ENCODE data around the gene MBD3L2B.
A peak's percentile ranks its signal among the peaks of the same experiment; 100 is the strongest.
"Not testable (repeated sequence)": the region's sequence is repeated elsewhere in the genome, so short reads cannot be mapped to it uniquely, and the experiment has no call there.

MBD3L2B gene

DNA sequence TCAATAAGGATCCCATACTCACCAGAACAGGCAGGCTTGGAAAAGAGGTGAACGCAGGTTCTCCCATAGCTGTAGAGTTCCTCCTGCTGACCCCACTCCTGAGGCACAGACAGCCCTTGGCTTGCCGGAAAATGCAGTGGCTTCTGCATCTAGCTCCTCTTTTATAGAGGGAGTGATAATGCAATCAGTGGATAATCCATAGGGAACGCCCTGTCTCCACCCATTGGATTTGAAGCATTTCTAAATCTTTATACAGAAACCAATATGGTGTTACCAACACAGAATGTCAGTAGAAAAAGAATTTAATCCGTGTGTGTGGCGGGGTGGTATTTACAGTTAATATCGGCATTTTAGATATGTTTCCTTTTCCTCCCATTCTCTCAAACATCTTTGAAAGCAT is at the start of gene MBD3L2B:
MBD3L2B (minus strand) TSS at position 101 of the 400 bp plus-strand sequence; CDS start at position 67, 34 bp downstream.
- DNase-seq (ENCODE audit: low read depth in 2 of 2) = not testable (repeated sequence)

GRCh38 chr19:7069904-7070226 is 48.6 kb upstream of the MBD3L2B start:
- DNase-seq (ENCODE audit: low read depth in 2 of 2) = no peak

DNA sequence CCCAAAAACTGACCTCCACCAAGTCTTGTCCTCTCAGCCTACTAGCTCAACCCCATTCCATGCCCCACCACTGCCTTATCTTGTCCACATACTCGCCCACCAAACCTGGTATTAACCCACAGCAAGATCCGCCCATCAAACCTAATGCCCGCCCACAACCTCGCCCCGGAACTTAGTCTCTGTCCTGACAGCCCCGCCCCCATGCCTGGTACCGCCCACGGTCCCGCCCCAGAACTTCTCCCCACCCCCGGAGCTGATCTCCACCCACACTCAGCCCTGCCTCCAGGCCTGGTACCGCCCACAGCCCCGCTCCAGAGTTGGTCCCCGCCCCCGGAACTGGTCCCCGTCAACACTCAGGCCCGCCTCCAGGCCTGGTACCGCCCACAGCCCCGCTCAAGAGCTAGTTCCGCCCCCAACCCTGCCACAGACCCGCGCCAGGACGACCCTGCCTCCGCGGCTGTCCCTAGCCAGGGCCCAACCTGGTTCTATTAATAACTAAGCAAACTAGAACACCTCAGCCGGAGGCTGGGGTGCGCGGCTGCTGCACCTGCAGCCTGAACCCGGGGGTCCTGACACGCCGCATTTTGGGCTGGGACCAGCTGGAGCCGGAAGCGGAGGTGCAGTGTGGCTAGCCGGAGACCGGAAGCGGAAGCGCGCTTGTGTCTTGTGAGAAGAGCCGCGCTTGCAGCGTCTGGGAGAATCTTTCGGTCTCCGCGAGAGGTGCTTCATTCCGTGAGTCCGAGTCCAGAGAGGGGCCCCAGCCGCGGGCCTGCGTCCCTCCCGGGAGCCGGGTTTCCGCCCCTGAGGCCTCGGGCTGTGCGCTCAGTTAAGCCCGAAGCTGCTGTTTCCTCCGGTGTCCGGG is 48.0 kb upstream of the MBD3L2B start, which contains the start of gene ZNF557:
ZNF557 (plus strand) TSS at position 662 of the 862 bp plus-strand sequence. CDS start 5,372 bp downstream, outside the sequence.
- peak; percentile 97 to 99 for DNase-seq (ENCODE audit: low read depth in 2 of 2)

DNA sequence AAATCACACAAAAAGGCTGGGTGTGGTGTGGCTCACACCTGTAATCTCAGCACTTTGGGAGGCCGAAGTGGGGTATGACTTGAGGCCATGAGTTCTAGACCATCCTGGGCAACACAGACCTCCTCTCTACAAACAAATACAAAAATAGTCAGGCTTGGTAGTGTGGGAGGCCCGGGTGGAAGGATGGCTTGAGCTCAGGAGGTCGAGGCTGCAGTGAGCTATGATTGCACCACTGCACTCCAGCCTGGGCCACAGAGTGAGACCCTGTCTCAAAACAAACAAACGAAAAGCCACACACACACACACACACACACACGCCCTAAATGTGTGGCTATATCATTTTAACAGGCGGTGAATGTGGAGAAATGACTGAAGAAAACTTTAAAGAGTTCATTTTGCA is 47.4 kb upstream of the MBD3L2B start:
- no peak for DNase-seq (ENCODE audit: low read depth in 2 of 2)

DNA sequence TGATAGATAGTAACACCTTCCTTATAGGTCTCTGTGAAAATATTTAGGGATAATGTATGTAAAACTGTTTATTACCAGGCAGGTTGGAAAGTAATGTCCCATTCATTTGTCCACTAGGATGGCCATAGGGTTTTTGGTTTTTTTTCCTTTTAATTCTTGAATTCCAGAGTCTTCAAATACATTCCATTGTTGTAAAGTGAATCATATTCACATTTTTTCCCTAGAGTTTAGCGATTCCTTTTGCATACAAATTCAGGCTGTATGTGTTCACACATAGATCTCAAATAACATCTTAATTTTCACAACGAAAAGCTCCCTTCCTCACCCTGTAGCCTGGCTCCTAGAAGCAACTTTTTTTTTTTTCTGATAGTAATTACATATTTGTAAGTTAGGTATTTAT is 46.5 kb upstream of the MBD3L2B start:
- no peak for DNase-seq (ENCODE audit: low read depth in 2 of 2)

GRCh38 chr19:7067122-7067521 is 45.9 kb upstream of the MBD3L2B start:
- DNase-seq (ENCODE audit: low read depth in 2 of 2) = not testable (repeated sequence)

- no peak for DNase-seq (ENCODE audit: low read depth in 2 of 2)
Measured at GRCh38 chr19:7063764-7064418, 42.7 kb upstream of the MBD3L2B start.

- DNase-seq (ENCODE audit: low read depth in 2 of 2) = no peak
Measured at GRCh38 chr19:7063339-7063738, 42.1 kb upstream of the MBD3L2B start.

GRCh38 chr19:7059977-7060376 is 38.7 kb upstream of the MBD3L2B start:
- DNase-seq (ENCODE audit: low read depth in 2 of 2) = not testable (repeated sequence)

GRCh38 chr19:7058576-7058975 is 37.3 kb upstream of the MBD3L2B start, which contains the start of gene MBD3L3:
Gene MBD3L3 (minus strand): TSS chr19:7058676. CDS start chr19:7058605, 71 bp downstream.
- DNase-seq (ENCODE audit: low read depth in 2 of 2) = not testable (repeated sequence)

- not testable (repeated sequence) for DNase-seq (ENCODE audit: low read depth in 2 of 2)
Measured at GRCh38 chr19:7056371-7056770, 35.1 kb upstream of the MBD3L2B start.

- DNase-seq (ENCODE audit: low read depth in 2 of 2) = not testable (repeated sequence)
Measured at GRCh38 chr19:7055679-7056078, 34.4 kb upstream of the MBD3L2B start.

DNA sequence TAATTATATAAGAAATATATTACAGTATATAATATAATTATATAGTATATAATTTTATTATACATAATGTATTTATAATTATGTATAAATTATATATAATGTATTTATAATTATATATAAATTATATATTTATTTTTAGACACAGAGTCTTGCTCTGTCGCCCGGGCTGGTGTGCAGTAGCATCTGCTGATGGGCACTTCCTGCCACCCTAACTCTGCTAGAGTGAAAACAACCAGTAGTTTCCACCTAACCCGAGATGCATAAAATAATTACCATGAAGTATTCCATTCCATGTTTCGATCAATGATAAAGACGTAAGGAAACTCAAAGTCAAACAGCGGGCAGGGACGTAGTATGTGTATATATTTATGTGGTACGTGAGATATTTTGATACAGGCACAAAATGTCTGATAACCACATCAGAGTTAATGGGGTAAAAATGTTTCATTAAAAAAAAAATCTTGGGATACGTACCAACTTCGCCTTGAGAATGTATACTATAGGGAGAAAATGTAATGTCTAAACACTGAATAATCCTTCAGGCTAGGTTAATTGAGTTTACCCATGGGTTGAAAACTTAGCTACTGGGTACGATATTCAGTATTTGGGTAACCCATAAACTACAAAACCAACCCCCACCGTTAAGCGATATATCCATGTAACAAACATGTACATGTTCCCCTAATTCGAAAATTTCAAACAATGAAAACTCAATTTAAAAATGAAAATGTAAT is 33.6 kb upstream of the MBD3L2B start:
- not testable (repeated sequence) for DNase-seq (ENCODE audit: low read depth in 2 of 2)

GRCh38 chr19:7052896-7053295 is 31.7 kb upstream of the MBD3L2B start:
- DNase-seq (ENCODE audit: low read depth in 2 of 2) = not testable (repeated sequence)

- not testable (repeated sequence) for DNase-seq (ENCODE audit: low read depth in 2 of 2)
Measured at GRCh38 chr19:7051421-7051820, 30.2 kb upstream of the MBD3L2B start.

DNA sequence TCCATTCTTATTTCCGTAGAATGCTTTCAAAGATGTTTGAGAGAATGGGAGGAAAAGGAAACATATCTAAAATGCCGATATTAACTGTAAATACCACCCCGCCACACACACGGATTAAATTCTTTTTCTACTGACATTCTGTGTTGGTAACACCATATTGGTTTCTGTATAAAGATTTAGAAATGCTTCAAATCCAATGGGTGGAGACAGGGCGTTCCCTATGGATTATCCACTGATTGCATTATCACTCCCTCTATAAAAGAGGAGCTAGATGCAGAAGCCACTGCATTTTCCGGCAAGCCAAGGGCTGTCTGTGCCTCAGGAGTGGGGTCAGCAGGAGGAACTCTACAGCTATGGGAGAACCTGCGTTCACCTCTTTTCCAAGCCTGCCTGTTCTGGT is 27.8 kb upstream of the MBD3L2B start, which contains the start of gene MBD3L2:
MBD3L2 (plus strand) TSS at position 301 of the 400 bp plus-strand sequence; CDS start at position 354, 53 bp downstream.
- DNase-seq (ENCODE audit: low read depth in 2 of 2) = not testable (repeated sequence)

DNA sequence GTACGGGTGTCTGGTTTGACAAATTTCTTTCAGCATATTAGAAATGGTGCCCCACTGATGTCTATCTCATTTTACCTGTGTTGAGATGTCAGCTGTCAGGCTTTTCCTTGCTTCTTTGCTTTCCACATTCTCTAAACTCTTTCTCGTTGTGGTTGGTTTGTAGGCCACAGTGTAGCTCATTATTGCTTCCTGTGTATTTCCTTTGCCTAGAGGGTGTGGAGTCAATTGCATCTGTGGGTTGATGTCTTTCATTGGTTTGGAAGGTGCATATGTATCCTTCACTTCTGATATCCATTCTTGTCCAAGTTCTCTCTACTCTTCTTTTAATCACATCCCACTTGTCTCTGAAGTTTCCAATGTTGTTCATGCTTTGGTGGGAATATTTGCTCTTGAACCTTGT is 20.3 kb upstream of the MBD3L2B start:
- not testable (repeated sequence) for DNase-seq (ENCODE audit: low read depth in 2 of 2)

DNA sequence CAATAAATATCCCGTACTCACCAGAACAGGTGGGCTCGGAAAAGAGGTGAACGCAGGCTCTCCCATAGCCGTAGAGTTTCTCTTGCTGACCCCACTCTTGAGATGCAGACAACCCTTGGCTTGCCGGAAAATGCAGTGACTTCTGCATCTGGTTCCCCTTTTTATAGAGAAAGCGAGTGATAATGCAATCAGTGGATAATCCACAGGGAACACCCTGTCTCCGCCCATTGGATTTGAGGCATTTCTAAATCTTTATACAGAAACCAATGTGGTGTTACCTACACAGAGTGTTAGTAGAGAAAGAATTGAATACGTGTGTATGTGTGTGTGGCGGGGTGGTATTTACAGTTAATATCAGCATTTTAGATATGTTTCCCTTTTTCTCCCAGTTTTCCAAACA is 18.8 kb upstream of the MBD3L2B start, which contains the start of gene MBD3L4:
MBD3L4 (minus strand) TSS at position 101 of the 400 bp plus-strand sequence; CDS start at position 66, 35 bp downstream.
- DNase-seq (ENCODE audit: low read depth in 2 of 2) = not testable (repeated sequence)

DNA sequence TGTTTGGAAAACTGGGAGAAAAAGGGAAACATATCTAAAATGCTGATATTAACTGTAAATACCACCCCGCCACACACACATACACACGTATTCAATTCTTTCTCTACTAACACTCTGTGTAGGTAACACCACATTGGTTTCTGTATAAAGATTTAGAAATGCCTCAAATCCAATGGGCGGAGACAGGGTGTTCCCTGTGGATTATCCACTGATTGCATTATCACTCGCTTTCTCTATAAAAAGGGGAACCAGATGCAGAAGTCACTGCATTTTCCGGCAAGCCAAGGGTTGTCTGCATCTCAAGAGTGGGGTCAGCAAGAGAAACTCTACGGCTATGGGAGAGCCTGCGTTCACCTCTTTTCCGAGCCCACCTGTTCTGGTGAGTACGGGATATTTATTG is 9.0 kb upstream of the MBD3L2B start, which contains the start of gene MBD3L5:
MBD3L5 (plus strand) TSS at position 301 of the 400 bp plus-strand sequence; CDS start at position 335, 34 bp downstream.
- DNase-seq (ENCODE audit: low read depth in 2 of 2) = not testable (repeated sequence)

GRCh38 chr19:7028790-7029189 is 7.6 kb upstream of the MBD3L2B start:
- DNase-seq (ENCODE audit: low read depth in 2 of 2) = not testable (repeated sequence)

GRCh38 chr19:7018828-7019227 is 2.4 kb downstream of the MBD3L2B start:
- DNase-seq (ENCODE audit: low read depth in 2 of 2) = no peak

All from activated CD4-positive, alpha-beta T cell treated with anti-CD3 and anti-CD28 coated beads for 24 hours (primary cell).